ENCODE measurements around the gene TREML4.
A peak's percentile ranks its signal among the peaks of the same experiment; 100 is the strongest.

TREML4 gene

DNA sequence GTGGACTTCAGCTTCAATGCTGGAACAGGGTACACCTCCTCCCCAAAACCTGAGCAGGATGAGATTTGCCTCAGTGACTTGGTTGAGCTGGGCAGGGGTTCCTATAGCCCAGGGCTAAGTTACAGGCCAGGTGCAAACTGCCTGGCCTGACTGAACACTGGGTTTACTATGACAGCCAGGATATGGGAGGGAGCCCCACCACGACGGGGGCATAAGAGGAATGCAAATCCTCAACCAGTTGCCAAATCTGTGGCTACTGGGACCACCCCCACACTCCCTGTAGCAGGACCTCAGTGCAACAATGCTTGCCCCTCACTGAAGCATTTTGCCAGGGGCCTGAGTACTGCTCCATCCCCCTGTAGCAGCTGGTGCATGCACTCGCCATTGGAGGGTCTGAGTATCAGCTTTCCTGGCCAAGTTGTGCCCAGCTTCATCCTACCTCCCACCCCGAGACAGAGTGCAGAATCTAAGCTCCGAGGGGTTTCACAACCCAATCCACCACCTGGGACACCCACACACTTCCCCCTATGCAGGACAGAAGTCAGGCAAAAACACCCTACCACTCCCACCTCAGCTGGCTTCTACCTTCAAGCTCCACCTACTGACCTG lies 27.6 kb downstream of the TREML4 start:
- no peak for DNase-seq

DNA sequence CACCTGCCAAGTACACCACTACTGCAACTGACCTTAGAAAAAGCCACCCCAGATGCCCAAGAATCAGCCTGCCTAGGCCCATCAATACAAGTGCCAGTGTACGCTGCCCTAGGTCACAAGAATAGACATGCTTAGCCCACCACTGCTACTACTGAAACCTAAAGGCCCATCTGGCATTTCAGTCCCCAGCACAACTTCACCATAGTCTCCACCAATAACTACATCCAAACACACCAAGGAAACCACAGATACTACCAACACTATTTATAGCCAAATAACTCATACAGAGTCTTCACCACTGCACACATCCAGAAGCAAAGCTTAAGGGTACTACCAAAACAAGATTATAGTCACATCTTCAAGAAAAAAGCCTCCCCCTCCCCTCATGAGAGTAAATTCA lies 28.2 kb downstream of the TREML4 start:
- no peak for DNase-seq

DNA sequence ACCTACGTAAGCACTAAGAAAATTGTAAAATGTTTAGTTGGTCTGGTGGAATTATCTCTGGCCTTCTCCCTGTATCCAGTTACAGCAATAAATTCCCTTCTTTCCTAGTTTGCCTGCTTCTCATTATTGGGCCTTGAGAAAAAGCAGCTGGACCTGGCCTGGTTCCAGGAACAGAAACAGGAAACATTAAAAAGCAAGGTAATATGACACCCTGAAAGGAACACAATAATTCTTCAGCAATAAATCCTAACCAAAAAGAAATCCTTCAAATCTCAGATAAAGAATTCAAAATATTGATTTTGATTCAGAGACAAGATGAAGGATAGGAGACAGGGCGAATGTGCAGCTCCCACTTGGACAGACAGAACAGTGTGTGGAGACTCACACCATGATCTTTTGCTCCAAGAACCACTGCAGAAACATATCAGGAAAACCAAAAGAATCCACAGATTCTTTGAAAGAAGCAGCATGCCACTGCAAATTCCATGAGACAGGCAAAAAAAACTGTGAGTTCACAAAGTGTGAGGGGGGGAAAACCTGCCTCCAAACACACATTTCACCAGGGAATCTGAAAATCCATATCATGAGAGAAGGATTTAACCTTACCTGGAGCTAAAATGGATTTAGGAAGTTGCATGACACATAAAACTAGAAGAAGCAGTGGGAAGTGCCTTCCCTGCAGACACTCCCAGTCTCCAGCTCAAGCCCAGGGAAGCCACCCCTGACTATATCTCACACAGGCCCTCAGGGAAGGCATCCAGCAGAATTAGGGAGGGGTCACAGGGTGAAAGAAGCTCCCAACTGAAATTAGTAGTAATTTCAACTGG lies 29.4 kb downstream of the TREML4 start:
- DNase-seq, result no peak

DNA sequence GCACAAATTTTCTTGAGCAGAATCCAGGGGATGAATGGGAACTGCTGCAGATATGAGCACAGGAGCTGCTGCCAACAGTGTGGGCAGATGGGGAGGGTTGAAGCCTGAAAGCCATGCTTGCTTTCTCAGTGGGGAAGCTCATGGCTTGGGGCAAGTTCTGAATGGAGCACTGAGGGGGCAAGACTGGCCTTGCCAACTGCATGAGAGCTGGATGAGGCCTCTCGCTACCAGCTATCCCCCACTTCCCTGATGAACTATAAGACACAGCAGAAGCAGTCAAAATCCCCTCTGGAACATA lies 30.0 kb downstream of the TREML4 start:
- no peak for DNase-seq

DNA sequence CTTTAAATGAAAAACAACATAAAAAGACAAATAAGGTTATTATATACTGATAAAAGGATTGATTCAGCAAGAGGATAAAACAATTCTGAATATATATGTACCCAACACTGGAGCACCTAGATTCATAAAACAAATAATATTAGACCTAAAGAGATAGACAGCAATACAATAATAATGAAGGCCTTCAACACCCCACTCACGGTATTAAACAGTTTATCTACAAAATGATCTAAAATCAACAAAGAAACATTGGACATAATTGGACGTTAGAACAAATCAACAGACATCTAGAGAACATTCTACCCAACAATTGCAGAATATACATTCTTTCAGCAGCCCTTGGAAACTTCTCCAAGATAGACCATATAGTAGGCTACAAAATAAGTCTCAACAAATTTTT lies 34.3 kb downstream of the TREML4 start:
- no peak for DNase-seq

DNA sequence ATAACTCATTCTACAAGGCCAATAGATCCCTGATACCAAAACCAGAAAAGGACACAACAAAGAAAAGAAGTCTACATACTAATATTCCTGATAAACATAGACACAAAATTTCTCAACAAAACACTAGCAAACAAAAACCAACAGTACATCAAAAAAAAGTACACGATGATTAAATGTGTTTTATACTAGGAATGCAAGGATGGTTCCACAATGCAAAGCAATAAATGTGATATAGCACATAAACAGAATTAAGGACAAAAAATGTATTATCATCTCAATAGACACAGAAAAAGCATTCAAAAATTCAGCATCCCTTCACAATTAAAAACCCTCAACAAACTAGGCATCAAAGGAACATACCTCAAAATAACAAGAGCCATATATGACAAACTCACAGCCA lies 35.1 kb downstream of the TREML4 start:
- no peak for DNase-seq

DNA sequence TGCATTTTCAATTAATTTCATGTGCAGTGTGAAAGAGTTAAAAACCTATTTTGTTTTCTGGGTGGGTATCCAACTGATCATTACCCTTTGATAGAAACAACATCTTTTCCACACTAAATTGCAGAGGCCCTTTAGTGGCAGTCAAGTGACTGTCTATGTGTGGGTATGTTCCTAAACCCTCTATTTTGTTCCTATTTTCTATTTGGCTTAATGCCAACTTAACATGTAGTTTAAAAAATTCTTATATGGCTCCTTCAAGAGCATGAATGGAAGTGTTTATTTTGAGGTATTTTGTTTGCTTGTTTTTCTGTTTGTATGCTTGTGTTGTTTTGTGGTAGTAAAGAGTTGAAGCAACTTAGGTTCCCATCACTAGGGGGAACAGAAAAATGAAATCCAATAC lies 38.4 kb downstream of the TREML4 start:
- DNase-seq, result no peak

DNA sequence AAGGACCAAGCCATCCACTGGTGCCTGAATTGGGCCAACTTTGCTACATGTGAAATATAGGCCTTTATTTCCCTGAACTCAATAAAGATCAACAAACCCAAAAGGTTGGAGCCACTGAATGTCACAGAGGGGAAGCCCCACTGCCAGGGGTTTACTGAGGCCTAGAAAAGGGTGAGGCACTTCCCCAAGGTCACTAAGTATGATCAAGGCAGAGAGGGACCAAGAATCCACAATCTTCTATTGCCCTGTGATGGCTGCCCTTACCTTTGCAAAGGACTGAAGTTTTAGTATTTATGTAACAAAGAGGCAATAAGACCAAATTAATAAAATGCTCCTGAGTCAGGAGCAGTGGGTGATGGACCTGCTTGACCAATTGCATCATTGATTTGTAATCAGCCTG lies 40.3 kb downstream of the TREML4 start:
- no peak for DNase-seq

DNA sequence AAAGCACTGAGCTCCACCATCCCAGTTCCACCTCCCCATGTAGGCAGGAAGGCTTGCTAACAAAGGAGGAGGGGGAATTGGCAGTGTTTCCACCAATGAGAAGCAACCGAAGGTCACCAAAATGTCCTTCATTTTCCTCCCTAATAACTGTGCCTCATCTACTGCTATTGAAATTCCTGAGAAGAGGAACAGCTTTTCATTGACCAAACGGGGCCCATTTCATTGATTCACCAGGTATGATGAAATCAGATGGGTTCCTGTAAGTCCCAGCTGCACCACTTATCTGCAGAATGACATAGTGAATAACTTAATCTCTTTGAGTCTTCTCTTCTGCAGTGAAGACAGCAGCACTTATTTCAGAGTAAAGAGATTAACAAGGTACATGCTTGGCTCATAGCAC lies 41.0 kb downstream of the TREML4 start:
- no peak for DNase-seq

DNA sequence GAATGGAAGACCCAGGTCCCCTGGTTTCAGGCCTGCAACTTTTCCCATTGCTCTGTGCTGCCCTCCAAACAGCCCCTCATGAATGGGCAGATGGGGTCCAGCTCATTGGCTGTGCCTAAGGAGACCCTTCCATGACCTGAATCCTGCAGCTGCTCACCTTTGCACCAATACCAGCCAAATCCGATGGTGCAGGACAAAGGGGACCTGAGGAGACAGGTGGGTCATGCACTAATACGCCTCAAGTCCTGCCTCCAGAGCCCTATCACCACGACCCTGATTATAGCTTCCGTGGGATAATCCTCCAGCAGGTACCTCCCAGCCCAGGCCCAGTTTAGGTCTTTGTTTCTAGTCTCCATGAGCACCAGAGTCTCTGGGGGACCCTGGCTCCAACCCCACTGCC lies 41.6 kb downstream of the TREML4 start:
- no peak for DNase-seq

DNA sequence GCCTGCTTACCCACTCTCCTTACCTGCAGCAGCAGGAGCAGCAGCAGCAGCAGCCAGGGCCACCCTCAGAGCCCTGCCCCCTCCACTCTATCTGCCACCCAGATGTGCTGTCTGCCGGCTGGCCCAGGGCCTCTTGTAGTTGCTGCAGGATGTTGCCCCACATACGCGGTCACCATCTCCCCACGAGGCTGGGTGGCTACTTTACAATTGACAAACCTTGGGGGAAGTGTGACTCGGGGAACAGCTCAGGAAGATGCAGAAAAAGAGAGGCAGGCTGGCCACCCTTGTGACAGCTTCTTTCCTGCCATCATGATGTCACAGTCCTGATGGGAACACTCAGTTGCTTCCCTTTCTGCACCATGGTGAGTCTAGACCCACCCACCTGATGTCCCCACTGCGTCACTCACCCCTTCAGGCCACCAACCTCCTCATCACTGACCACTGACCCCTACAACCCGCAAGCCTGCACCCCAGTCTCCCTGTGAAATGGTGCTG lies 43.8 kb downstream of the TREML4 start:
- DNase-seq, result no peak

DNA sequence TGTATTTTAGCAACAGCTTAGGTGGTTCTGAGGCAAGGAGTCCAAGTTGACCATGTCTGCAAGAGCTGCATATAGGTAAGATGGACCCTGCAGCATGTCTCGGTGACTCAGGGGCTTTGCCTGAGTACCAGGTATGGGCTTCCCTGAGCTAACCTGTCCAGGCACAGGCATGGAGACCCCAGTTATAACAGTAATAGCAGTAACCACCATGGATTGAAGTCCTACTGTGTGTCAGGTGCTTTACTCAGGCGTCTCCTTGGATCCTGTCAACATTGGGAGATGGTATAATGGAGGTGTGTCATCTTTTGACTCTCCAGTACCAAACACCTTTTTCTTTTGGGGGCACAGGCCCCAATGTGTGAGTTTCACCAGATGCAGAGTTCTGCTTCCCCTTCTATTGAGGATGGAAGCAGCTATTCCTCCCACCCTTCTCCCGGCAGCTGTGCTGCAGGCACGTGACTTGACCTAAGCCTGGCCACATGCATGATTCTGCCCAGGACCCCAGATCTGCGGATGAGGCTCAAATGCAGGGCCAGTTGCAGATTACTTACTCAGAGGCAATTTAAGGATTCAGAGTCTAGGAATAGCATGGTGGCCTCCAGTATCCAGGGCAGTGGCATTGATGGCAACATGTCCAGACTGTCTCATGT lies 44.6 kb downstream of the TREML4 start:
- DNase-seq, result no peak

DNA sequence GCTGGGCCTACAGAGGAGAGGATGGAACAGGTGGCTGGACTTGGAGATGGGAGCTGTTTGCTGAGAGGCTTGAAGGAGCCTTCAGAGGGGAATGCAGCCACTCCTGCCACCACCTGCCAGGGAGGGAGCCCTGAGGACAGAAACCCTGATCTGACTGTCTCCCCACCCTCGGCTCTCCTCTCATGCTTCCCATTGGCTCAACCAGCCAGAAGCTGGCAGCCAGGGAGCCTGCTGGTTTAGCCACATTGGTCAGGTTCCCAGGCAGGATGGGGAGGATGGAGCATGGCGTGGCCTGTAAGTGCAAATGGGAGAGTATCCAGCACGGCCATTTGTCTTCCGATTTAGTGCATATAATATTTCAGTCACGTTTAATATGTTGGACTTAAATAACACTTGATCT lies 45.6 kb downstream of the TREML4 start:
- DNase-seq, result no peak

DNA sequence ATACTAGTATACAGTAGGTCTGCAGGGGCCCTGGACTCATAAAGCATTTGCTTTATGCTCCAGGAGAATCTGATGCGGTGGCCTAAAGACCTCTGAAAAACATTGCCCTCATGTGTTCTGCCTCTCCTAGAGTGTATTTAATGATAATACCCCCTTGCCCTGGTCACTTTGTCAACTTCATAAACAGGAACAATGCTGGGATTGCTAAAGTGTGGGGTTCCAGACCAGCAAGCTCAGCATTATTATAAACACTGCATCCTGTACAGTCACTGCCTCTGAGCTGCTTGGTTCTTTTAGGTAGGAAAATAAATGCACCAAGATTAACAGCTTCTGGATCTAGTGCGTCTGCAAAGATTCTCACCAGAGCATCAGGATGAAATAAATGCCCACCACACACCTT lies 46.1 kb downstream of the TREML4 start:
- DNase-seq, result no peak

DNA sequence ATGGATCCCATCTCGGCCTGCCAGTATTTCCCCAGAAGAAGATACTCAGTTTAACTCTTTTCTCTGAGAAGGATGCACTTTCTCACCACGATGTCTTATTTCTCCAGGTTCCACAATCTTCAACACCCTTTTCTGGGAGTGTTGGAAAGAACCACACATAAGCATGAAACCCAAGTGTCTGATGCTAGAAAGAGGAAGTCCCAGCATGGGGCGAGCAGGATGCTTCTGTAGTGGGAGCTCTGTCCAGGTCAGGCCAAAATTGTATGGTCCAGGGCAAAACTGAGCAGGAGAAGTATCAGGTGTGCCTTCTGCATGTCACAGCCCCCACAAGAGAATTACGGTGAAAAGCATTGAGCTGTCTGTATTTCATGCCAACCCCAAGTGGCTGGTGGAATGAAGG lies 47.3 kb downstream of the TREML4 start:
- DNase-seq, result no peak

DNA sequence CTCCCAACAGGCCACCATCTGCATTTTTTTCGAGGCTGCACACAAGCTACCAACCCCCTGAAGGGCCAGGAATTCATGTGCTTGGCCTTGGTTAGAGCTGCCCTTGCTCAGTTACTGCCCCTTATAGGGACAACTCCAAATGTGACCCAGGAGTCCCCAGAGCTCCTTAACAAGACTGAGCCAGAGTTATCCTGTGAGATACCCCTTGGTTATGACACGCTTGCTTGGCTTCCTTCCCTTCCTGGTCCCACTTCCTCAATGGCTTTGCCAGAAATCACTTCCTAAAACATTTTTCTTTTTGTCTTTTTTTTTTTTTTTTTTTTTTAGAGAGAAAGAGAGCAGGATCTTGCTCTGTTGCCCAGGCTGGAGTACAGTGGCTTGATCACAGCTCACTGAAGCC lies 49.5 kb downstream of the TREML4 start:
- no peak for DNase-seq

DNA sequence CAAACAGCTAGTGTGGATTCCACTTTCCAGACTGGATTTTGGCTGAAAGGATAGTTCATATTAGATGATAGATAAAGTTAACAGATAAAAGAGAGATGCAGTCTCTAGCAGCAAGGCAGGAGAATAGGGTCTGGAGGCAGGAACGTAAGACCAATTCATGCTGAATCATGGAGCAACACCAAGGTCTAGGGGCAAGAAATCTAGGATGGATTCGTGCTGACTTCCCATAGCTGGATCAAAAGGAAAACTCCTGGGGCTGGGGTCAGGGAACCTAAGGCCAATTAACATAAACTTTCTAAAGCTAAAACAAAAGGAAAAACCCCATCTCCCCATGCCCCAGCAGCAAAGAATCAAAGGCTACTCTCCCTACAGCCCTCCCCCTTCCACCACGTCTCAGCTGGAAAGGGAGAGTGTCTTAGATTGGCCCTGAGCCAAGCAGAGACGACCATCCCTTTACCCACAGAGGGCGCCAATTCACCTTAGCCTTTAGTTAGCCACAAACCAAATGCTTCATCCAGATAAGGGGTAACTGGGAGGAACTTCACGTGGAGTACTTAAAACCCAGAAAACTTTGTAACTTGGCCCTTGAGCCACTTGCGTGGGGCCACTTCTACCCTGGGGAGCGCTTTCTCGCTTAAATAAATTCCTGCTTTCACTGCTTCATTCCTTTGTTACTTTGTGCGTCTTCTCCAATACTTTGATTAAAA lies 50.7 kb downstream of the TREML4 start:
- no peak for DNase-seq

DNA sequence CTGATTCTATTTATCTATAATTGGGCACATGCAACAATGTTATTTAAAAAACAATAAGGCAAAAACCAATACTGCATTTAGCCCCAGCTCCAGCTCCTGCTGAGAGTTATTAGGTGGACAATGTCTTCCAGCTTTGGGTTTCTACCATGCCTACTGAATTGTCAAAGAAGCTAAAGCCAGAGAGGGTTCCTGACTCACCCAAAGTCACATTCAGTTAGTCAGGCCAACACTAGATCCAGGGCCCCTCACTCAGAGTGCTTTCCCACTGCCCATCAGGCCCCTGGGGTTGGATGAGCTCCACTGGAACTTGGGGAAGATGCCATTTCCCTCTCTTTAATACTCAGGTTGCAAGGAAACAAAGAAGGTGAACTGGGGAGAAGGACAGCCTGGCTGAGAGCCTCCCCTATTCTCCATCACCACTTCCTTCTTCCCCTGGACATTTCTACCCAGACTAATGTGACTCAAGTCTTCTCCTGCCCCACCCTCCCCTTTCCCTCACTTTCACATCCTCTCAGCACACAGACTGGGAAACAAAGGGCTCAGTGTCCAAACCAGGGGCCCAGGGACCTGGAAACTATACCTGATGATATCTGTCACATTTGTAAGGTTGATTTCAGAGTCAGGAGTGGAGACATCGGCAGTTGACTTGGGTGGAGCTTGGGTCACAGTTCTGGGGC lies 52.4 kb downstream of the TREML4 start:
- no peak for DNase-seq

DNA sequence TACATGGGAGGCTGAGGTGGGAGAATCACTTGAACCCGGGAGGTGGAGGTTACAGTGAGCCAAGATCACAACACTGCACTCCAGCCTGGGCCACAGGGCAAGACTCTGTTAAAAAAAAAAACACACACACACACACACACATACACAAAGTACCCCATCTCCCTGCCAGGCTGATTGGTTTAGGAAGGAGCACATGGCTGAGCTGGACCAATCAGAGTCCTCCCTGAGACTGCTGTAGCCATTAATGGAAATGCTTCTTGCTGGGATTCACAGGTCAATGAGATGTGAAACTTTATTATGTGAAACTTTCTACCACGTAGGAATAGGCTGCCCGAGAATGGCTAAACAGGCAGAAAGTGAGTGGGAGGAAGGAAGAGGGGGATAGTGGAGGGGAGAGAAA lies 55.5 kb downstream of the TREML4 start:
- DNase-seq, result no peak

DNA sequence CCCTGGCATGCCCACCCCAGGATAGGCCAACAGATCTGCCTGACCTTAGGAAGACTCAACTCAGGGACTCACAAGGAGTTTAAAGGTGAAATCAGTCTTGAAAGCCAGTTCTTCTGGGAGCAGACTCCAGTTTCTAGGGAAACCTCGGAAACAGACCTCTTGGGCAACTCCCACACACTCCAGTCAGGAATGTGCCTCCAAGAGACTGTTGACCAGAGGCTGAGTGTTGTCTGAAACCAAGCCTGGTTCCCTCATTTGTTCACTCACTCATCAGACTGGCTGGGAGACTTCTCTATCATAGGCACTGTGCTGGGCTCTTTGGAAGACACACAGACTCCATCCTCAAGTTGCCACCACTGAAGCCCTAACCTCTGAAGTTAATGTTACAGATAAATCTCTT lies 56.6 kb downstream of the TREML4 start:
- DNase-seq, result no peak

DNA sequence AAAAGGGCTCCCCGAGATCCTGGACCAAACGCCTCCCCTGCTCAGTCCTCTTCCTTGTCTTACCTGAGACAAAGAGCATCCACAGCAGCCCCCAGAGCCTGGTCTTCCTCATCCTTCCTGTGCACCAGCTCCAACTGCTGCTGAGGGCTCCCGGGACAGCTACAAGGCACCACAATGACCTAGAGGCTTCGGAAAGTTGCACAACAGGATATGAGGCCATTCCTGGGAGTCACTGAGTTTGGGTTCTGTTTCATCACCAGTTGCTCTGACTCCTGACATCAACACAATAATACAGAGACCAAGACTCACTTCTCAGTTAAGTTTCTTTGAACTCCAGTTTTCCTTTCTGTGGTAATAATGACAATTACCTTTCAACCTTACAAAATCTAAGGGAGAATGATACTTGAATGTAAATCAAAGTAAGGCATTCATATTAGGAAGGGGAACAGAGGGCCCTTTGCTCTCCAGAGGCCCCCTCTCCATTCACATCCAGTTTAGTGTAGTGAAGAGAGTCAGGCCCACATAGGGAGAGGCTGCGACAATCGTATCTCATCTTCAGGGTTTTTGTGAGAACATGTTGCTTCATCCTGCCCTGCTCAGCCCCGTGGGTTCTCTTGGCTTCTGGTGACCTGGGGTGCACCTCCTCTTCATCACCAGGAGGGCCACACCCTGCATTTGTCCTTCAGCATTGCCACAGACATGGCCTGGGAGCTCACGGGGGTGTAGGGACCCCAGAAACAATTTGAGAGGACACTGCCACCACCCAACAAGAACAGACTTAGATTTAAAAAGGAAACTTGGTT lies 58.6 kb downstream of the TREML4 start, which contains the start of gene TREM1:
Gene TREM1, minus strand, starts transcription at position 139 of the 803 bp plus-strand sequence. Its CDS starts 27 bp downstream, at position 112.
- DNase-seq, result peak; percentile 15
